Activated B cell treated with CpG ODN at 0.5 μM for 24 hours (primary cell): ENCODE measurements around the gene CDC42EP3. TPM values are rescaled to one million over a fixed set of nuclear protein-coding genes. Genes with fewer than 3 reads are reported as not detected.
A peak's percentile ranks its signal among the peaks of the same experiment; 100 is the strongest.

Experiments used
- ATAC-seq: fragments of 200-7000 bp; cut with Tn5 transposase; one replicate; pipeline ENCODE4 v1.10.0; 2021; ENCODE audit warnings: low read depth, mild to moderate bottlenecking, moderate library complexity
- CTCF ChIA-PET: fragments of 350-600 bp; sonication (Branson Sonifier 250); formaldehyde crosslinking; loops from one replicate; lab custom pipeline; 2021; ENCODE audit warnings: antibody characterized with exemption; lab: Charles Lee
- POLR2A ChIA-PET: fragments of 350-600 bp; sonication (Branson Sonifier 250); formaldehyde crosslinking; loops from one replicate; lab custom pipeline; 2021; ENCODE audit warnings: antibody characterized with exemption; lab: Charles Lee
- DNase-seq: peaks from one replicate; pipeline ENCODE4 v3.0.0; 2022
- H3K27ac Mint-ChIP-seq: one replicate; pipeline ENCODE4 v1.8.0; 2020; ENCODE audit warnings: mixed read lengths
- H3K27me3 Mint-ChIP-seq: one replicate; pipeline ENCODE4 v1.8.0; 2021; ENCODE audit warnings: mixed read lengths
- H3K36me3 Mint-ChIP-seq: one replicate; pipeline ENCODE4 v1.8.0; 2021; ENCODE audit warnings: low read depth, mixed read lengths
- H3K4me1 Mint-ChIP-seq: one replicate; pipeline ENCODE4 v1.8.0; 2021; ENCODE audit warnings: mixed read lengths
- H3K4me3 Mint-ChIP-seq: one replicate; pipeline ENCODE4 v1.8.0; 2020; ENCODE audit warnings: mild to moderate bottlenecking, mixed read lengths
- H3K9me3 Mint-ChIP-seq: one replicate; pipeline ENCODE4 v1.8.0; 2020; ENCODE audit warnings: mixed read lengths
- CTCF ChIP-seq: fragments of 200-600 bp; IDR thresholded peaks from one replicate; pipeline ENCODE4 v1.8.0; 2022; ENCODE audit warnings: antibody characterized with exemption, mild to moderate bottlenecking
- intact Hi-C: fragments of 100-400 bp; cut with micrococcal nuclease; formaldehyde crosslinking; loops from one replicate; pipeline ENCODE4 v1.15.1; 2024
- total RNA-seq: library from RNA; stranded (reverse); gene quantifications from 2 replicates; pipeline ENCODE4 v1.2.3, GENCODE V29; 2022

CDC42EP3 gene
- total RNA-seq, 1 donor from 2014 or later, result 33.2 TPM

GRCh38 chr2:37650548-37651093 lies 20.8 kb downstream of the CDC42EP3 start:
- no peak for DNase-seq
- intact Hi-C loops, result loop anchor here (1.0 to 5.0 kb wide), 3 partner anchors 8 to 1472 kb away; partner anchors contain the start of gene SOS1
- Mint-ChIP-seq H3K4me1 (peaks cover 93% of the 10 kb centered on the region), H3K9me3 (no peaks in the 10 kb centered on the region), H3K27me3 (no peaks in the 10 kb centered on the region), H3K27ac (peak overlapping the region; percentile 77), H3K36me3 (peaks cover 39% of the 10 kb centered on the region), H3K4me3 (no peak overlapping the region)
- no peak for ATAC-seq
- CTCF ChIA-PET, result no interaction called here
- POLR2A ChIA-PET, result interaction anchor here (6.0 kb wide), 1 partner anchor 29 kb away, joined by 36 read pairs; no protein-coding TSS in a partner anchor
- TF ChIP-seq CTCF, result no peak

GRCh38 chr2:37649518-37649917 lies 21.9 kb downstream of the CDC42EP3 start:
- CTCF ChIA-PET, result interaction anchor here (2.9 kb wide), 1 partner anchor 25 kb away, joined by 10 read pairs; no protein-coding TSS in a partner anchor
- no peaks in the 10 kb centered on the region for H3K9me3 Mint-ChIP-seq
- POLR2A ChIA-PET, result interaction anchor here (1.8 to 6.0 kb wide), 3 partner anchors 13 to 28 kb away, joined by 5 to 36 read pairs (median 9); partner anchors contain the start of gene CDC42EP3
- H3K4me1 Mint-ChIP-seq, result peaks cover 91% of the 10 kb centered on the region
- ATAC-seq, result no peak
- DNase-seq, result no peak
- TF ChIP-seq CTCF, result no peak
- no peak overlapping the region for H3K4me3 Mint-ChIP-seq
- H3K27me3 Mint-ChIP-seq, result no peaks in the 10 kb centered on the region
- intact Hi-C loops, result no loop called here
- peak overlapping the region; percentile 26 for H3K27ac Mint-ChIP-seq
- H3K36me3 Mint-ChIP-seq, result peaks cover 43% of the 10 kb centered on the region

- peak overlapping the region; percentile 29 for H3K4me3 Mint-ChIP-seq
- no peaks in the 10 kb centered on the region for H3K27me3 Mint-ChIP-seq
- ChIA-PET POLR2A (interaction anchor here (0.7 to 6.0 kb wide), 5 partner anchors 12 to 94 kb away, joined by 3 to 36 read pairs (median 5); partner anchors contain the start of gene CDC42EP3), CTCF (interaction anchor here (0.9 to 2.9 kb wide), 4 partner anchors 14 to 233 kb away, joined by 3 to 10 read pairs (median 5); no protein-coding TSS in a partner anchor)
- no peak for TF ChIP-seq CTCF
- H3K27ac Mint-ChIP-seq, result peak overlapping the region; percentile 79
- intact Hi-C loops, result no loop called here
- ATAC-seq (peak; percentile 22), DNase-seq (no peak)
- H3K4me1 Mint-ChIP-seq, result peaks cover 91% of the 10 kb centered on the region
- H3K9me3 Mint-ChIP-seq, result no peaks in the 10 kb centered on the region
- H3K36me3 Mint-ChIP-seq, result peaks cover 52% of the 10 kb centered on the region
Measured at GRCh38 chr2:37648331-37649011, 23.0 kb downstream of the CDC42EP3 start.

GRCh38 chr2:37647971-37648330 lies 23.5 kb downstream of the CDC42EP3 start:
- ATAC-seq, result no peak
- Mint-ChIP-seq H3K4me1 (peaks cover 91% of the 10 kb centered on the region), H3K36me3 (peaks cover 57% of the 10 kb centered on the region), H3K9me3 (no peaks in the 10 kb centered on the region), H3K27me3 (no peaks in the 10 kb centered on the region), H3K4me3 (peak overlapping the region; percentile 29), H3K27ac (peak overlapping the region; percentile 79)
- TF ChIP-seq CTCF, result no peak
- DNase-seq, result no peak
- intact Hi-C loops, result no loop called here
- POLR2A ChIA-PET, result interaction anchor here (1.8 to 6.0 kb wide), 3 partner anchors 11 to 26 kb away, joined by 5 to 36 read pairs (median 9); partner anchors contain the start of gene CDC42EP3
- CTCF ChIA-PET, result interaction anchor here (0.9 to 2.9 kb wide), 4 partner anchors 13 to 233 kb away, joined by 3 to 10 read pairs (median 5); no protein-coding TSS in a partner anchor

GRCh38 chr2:37645836-37646235 lies 25.6 kb downstream of the CDC42EP3 start:
- peaks cover 91% of the 10 kb centered on the region for H3K4me1 Mint-ChIP-seq
- intact Hi-C loops, result loop anchor here (1.0 kb wide), 1 partner anchor 7 kb away; no protein-coding TSS in a partner anchor
- peak overlapping the region; percentile 57 for H3K27ac Mint-ChIP-seq
- DNase-seq (no peak), ATAC-seq (no peak)
- H3K9me3 Mint-ChIP-seq, result no peaks in the 10 kb centered on the region
- H3K27me3 Mint-ChIP-seq, result no peaks in the 10 kb centered on the region
- ChIA-PET POLR2A (interaction anchor here (0.6 to 1.0 kb wide), 3 partner anchors 25 to 1194 kb away, joined by 3 to 5 read pairs (median 4); no protein-coding TSS in a partner anchor), CTCF (interaction anchor here (1.8 kb wide), 1 partner anchor 26 kb away, joined by 4 read pairs; no protein-coding TSS in a partner anchor)
- no peak for TF ChIP-seq CTCF
- H3K36me3 Mint-ChIP-seq, result peaks cover 77% of the 10 kb centered on the region
- no peak overlapping the region for H3K4me3 Mint-ChIP-seq
